Bone marrow (tissue), 2 donors: ENCODE data around the gene CLCN1.
"Not testable (repeated sequence)": the region's sequence is repeated elsewhere in the genome, so short reads cannot be mapped to it uniquely, and the experiment has no call there.

Source experiments
- DNase-seq, 2 donors: peaks; one replicate each; lab custom pipeline; 2025; lab: John Stamatoyannopoulos, UW

Gene CLCN1

GRCh38 chr7:143315776-143316175 lies at the start of gene CLCN1:
TSS of gene CLCN1 (plus strand) at chr7:143316111. CDS start at chr7:143316213, 102 bp downstream.
- no peak for DNase-seq

GRCh38 chr7:143269251-143269650 lies 46.7 kb upstream of the CLCN1 start:
- no peak for DNase-seq

- DNase-seq = no peak
Measured at GRCh38 chr7:143271240-143271639, 44.7 kb upstream of the CLCN1 start.

- no peak for DNase-seq
Measured at GRCh38 chr7:143272871-143273270, 43.0 kb upstream of the CLCN1 start.

GRCh38 chr7:143279186-143280098 lies 36.5 kb upstream of the CLCN1 start:
- no peak for DNase-seq

GRCh38 chr7:143280160-143280559 lies 35.8 kb upstream of the CLCN1 start:
- no peak for DNase-seq

GRCh38 chr7:143280566-143280965 lies 35.3 kb upstream of the CLCN1 start:
- no peak for DNase-seq

GRCh38 chr7:143281529-143281928 lies 34.4 kb upstream of the CLCN1 start:
- no peak for DNase-seq

- no peak for DNase-seq
Measured at GRCh38 chr7:143282124-143282523, 33.8 kb upstream of the CLCN1 start.

GRCh38 chr7:143283381-143283780 lies 32.5 kb upstream of the CLCN1 start:
- no peak for DNase-seq

- DNase-seq = no peak
Measured at GRCh38 chr7:143284591-143285469, 31.1 kb upstream of the CLCN1 start, which contains the start of gene TMEM139. TSS of gene TMEM139 (plus strand) at chr7:143284958. CDS start at chr7:143285958, 1,000 bp downstream.

GRCh38 chr7:143285470-143285778 lies 30.5 kb upstream of the CLCN1 start:
- no peak for DNase-seq

GRCh38 chr7:143285806-143286521 lies 29.9 kb upstream of the CLCN1 start:
- DNase-seq = no peak

GRCh38 chr7:143286522-143286890 lies 29.4 kb upstream of the CLCN1 start:
- DNase-seq = no peak

GRCh38 chr7:143287339-143287934 lies 28.5 kb upstream of the CLCN1 start:
- no peak for DNase-seq

GRCh38 chr7:143287935-143288826 lies 27.7 kb upstream of the CLCN1 start, which contains the start of gene CASP2:
TSS of gene CASP2 (plus strand) at chr7:143288351. CDS start at chr7:143288456, 105 bp downstream.
- DNase-seq = peak; percentile 95 to 98

GRCh38 chr7:143288836-143289235 lies 27.1 kb upstream of the CLCN1 start:
- DNase-seq = no peak

GRCh38 chr7:143289421-143289820 lies 26.5 kb upstream of the CLCN1 start:
- DNase-seq = no peak

GRCh38 chr7:143289888-143290287 lies 26.0 kb upstream of the CLCN1 start:
- DNase-seq = not testable (repeated sequence)

GRCh38 chr7:143290293-143290692 lies 25.6 kb upstream of the CLCN1 start:
- DNase-seq = no peak

GRCh38 chr7:143292876-143293275 lies 23.0 kb upstream of the CLCN1 start:
- DNase-seq = peak in 1 of 2 donors; percentile 7
